Measurements from ENCODE around the gene FLRT3. TPM values are rescaled to one million over a fixed set of nuclear protein-coding genes. Genes with fewer than 3 reads are reported as not detected.

Gene FLRT3
- 1.3 and 2.6 TPM in 2 replicates for total RNA-seq (2014; rRNA removed; shearing (Covaris generic))

DNA sequence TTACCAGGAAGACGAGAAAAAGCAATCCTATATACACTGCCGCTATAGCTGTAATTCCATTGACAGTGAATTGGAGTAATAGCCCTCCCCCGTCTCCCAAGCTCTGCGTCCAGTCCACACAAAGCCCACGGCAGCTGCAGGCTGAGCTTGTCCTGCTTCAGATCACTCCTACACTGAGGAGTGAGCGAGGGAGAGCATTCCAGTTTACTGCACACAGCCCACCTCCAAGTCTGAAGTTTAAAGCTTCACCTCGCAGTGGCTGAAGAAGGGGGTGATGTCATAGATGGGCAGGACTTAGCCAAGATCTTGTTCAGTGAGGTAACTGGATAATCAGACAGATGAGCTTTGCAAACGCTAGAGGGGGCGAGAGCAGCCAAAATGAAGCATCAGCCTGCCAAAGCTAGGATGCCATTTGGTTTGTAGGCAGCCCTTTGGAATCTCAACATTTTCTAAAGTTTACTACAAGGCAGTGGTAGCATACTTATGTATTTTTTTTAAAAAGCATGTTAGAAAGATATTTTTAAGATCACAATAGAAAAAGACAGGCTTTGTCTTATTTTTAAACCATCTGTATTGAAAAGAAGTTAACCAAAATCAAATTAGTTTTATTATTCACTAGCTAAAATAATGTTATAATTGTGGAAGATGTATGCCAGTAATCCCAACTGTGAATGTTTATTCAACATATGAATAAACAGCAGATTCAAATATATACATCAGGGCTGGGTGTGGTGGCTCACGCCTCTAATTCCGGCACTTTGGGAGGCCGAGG is at the start of gene FLRT3:
FLRT3 (minus strand) TSS at position 213 of the 772 bp plus-strand sequence. CDS start 10,106 bp downstream, outside the sequence.
- peak; percentile 72 to 74 for DNase-seq (ENCODE audit: low read depth in 1 of 2, low spot score in 2 of 2)
- no peaks in the 10 kb centered on the region for H3K27me3 ChIP-seq (replicated peaks)
- no peaks in the 10 kb centered on the region; the same call in 1 of the 2 replicates for H3K4me1 ChIP-seq (replicated peaks)
- no peaks in the 10 kb centered on the region for H3K36me3 ChIP-seq
- H3K4me3 ChIP-seq, result peak within 1 kb of the TSS; percentile 29
- no peaks in the 10 kb centered on the region for H3K9me3 ChIP-seq (replicated peaks)
- H3K27ac ChIP-seq, result no peak within 1 kb of the TSS

GRCh38 chr20:14386726-14387125 is 49.3 kb upstream of the FLRT3 start:
- no peaks in the 10 kb centered on the region for H3K27me3 ChIP-seq (replicated peaks)

DNA sequence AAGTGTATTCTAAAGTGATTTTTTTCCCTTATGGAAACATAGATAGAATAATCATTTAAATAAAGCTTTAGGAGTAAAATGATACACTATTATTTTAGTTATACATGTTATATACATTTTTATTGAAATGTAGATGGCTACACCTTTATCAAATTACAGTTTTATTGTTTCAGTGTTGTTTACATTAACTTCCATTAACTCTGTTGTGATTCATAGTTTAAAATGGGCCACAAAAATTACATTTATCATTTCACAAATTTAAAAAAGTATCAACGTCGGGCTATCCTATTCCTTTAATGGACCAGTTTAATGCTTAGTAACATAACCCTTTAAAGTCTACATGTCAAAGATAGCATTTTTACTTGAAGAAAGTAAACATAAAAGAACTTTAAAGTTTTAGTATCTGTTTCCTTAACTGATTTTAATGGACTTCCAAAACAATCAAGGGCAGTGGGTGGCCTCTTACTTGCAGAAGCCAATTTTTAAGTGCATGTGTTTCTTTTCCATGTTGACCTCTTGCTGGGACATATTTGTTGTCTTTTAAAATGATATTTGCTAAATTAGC is 47.8 kb upstream of the FLRT3 start:
- H3K4me3 ChIP-seq, result no peak overlapping the region
- no peak overlapping the region for H3K27ac ChIP-seq
- H3K27me3 ChIP-seq (replicated peaks), result no peaks in the 10 kb centered on the region
- H3K4me1 ChIP-seq (replicated peaks), result no peaks in the 10 kb centered on the region
- no peaks in the 10 kb centered on the region for H3K36me3 ChIP-seq
- no peak for DNase-seq (ENCODE audit: low read depth in 1 of 2, low spot score in 2 of 2)
- peaks cover 4% of the 10 kb centered on the region; the same call in 1 of the 2 replicates for H3K9me3 ChIP-seq (replicated peaks)

More at GRCh38 chr20:14386726-14387125, 49.3 kb upstream of the FLRT3 start:
- DNase-seq (ENCODE audit: low read depth in 1 of 2, low spot score in 2 of 2), result no peak
- Histone ChIP-seq H3K4me1 (replicated peaks) (no peaks in the 10 kb centered on the region), H3K9me3 (replicated peaks) (peaks cover 7% of the 10 kb centered on the region; the same call in 1 of the 2 replicates), H3K4me3 (no peak overlapping the region), H3K27ac (no peak overlapping the region), H3K36me3 (no peaks in the 10 kb centered on the region)

GRCh38 chr20:14384416-14385175 is 47.2 kb upstream of the FLRT3 start:
- Histone ChIP-seq H3K27me3 (replicated peaks) (no peaks in the 10 kb centered on the region), H3K36me3 (no peaks in the 10 kb centered on the region), H3K4me1 (replicated peaks) (no peaks in the 10 kb centered on the region), H3K4me3 (no peak overlapping the region), H3K27ac (no peak overlapping the region), H3K9me3 (replicated peaks) (peaks cover 4% of the 10 kb centered on the region; the same call in 1 of the 2 replicates)
- no peak for DNase-seq (ENCODE audit: low read depth in 1 of 2, low spot score in 2 of 2)

- Histone ChIP-seq H3K27me3 (replicated peaks) (no peaks in the 10 kb centered on the region), H3K27ac (no peak overlapping the region), H3K4me3 (no peak overlapping the region), H3K9me3 (replicated peaks) (peaks cover 4% of the 10 kb centered on the region; the same call in 1 of the 2 replicates), H3K36me3 (no peaks in the 10 kb centered on the region), H3K4me1 (replicated peaks) (no peaks in the 10 kb centered on the region)
- DNase-seq (ENCODE audit: low read depth in 1 of 2, low spot score in 2 of 2), result no peak
Measured at GRCh38 chr20:14383335-14383734, 45.9 kb upstream of the FLRT3 start.

DNA sequence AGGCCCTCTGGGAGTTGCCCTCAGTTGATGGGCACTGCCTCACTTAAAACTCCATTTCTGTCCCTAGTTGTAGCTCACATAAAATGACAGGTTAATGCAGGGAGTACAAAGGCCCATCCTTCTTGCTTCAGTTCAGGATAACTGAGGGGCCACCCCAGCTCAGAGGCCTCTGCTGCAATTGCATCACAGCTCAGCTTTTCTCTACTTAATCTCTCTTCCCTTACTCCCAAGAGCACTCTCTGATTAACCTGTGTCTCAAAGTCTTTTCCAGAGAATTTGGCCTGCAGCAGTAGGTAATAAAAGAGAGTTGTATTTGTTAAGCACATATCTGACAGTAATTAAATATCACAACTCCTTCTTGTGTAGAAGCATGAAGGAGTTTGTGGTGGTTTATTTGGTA is 40.9 kb upstream of the FLRT3 start:
- H3K36me3 ChIP-seq, result no peaks in the 10 kb centered on the region
- DNase-seq (ENCODE audit: low read depth in 1 of 2, low spot score in 2 of 2), result no peak
- no peaks in the 10 kb centered on the region for H3K9me3 ChIP-seq (replicated peaks)
- H3K27ac ChIP-seq, result no peak overlapping the region
- H3K27me3 ChIP-seq (replicated peaks), result no peaks in the 10 kb centered on the region
- no peaks in the 10 kb centered on the region for H3K4me1 ChIP-seq (replicated peaks)
- no peak overlapping the region for H3K4me3 ChIP-seq

- H3K4me3 ChIP-seq, result no peak overlapping the region
- H3K27ac ChIP-seq, result no peak overlapping the region
- no peaks in the 10 kb centered on the region for H3K9me3 ChIP-seq (replicated peaks)
- no peaks in the 10 kb centered on the region for H3K27me3 ChIP-seq (replicated peaks)
- DNase-seq (ENCODE audit: low read depth in 1 of 2, low spot score in 2 of 2), result no peak
- no peaks in the 10 kb centered on the region for H3K4me1 ChIP-seq (replicated peaks)
- H3K36me3 ChIP-seq, result no peaks in the 10 kb centered on the region
Measured at GRCh38 chr20:14375416-14375985, 38.1 kb upstream of the FLRT3 start.

DNA sequence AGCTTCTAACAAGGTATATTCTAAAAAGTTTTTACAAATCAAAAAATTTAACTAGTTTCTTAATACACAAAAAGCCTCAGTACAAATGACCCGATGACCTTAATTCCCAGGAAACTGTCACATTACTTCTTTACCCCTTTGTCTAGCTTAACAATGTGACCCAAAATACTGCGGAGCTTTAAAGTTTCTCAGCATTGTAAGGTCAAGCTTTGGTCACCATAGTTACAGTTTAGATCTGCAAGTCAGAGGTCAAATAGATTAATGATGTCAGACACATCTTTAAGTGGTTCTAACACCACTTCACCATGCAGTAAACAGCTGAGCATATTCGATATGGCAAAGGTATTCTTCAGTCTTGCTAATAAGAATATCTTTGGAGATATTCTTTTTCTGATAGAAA is 36.8 kb upstream of the FLRT3 start:
- no peaks in the 10 kb centered on the region for H3K9me3 ChIP-seq (replicated peaks)
- no peaks in the 10 kb centered on the region for H3K4me1 ChIP-seq (replicated peaks)
- H3K36me3 ChIP-seq, result no peaks in the 10 kb centered on the region
- no peaks in the 10 kb centered on the region for H3K27me3 ChIP-seq (replicated peaks)
- DNase-seq (ENCODE audit: low read depth in 1 of 2, low spot score in 2 of 2), result no peak
- H3K27ac ChIP-seq, result no peak overlapping the region
- no peak overlapping the region for H3K4me3 ChIP-seq

DNA sequence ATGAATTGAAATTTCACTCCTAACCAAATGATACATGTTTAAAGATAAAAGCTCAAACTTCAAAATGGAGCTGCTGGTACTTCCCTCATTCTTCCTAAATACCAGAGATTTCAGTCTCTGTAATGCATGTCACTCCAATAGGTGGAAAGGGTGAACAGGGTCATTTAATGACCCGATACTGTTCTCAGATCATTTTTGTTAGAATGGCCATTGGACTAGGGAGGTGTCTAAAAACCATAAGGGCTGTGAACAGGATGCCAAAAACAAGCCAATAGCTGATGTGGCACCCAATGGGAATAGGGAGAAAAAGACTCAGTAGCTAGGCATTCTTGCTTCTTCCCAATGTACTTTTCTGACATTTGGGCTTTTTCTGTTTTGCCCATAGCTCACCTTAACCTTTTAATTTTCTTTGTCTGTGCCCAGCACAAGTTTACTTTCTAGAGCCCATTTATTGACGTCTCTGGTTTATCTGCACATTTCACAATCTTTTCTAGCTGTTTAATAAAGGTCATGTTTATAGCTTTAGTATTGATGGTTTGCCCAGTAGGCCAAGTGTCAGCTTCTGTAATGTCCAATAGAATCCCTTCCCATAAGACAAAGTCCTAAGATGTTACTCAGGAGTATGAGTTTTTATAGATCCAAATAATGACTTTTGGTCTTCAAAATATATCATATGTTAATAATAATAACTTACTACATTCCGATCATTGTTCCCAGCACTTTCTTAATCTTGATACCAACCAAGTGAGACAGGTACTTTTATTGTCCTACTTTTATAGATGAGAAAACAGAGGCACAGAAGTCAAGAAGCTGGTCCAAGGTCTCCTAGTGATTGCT is 24.3 kb upstream of the FLRT3 start:
- no peaks in the 10 kb centered on the region for H3K36me3 ChIP-seq
- DNase-seq (ENCODE audit: low read depth in 1 of 2, low spot score in 2 of 2), result no peak
- H3K4me1 ChIP-seq (replicated peaks), result no peaks in the 10 kb centered on the region

DNA sequence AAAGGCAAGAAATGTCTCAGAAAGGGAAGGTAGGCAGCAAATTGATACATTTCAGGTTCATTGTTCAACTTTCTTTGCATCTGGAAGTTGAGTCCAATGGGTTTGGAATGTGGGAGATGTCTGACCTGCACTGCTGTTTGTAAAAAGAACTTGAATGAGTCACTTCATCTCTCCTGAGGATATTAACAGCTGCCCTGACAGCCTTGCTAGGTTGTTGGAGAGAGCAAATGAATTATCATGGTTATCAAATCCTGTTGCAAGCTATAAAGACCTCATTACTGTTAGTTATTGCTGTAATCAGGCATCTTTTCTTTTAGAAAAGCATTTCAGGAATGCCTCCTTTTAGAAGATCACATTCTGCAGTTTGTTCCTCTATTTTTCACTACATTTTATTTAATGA is 23.0 kb upstream of the FLRT3 start:
- Histone ChIP-seq H3K9me3 (replicated peaks) (peaks cover 3% of the 10 kb centered on the region; the same call in 1 of the 2 replicates), H3K27ac (no peak overlapping the region), H3K36me3 (no peaks in the 10 kb centered on the region), H3K27me3 (replicated peaks) (no peaks in the 10 kb centered on the region), H3K4me1 (replicated peaks) (no peaks in the 10 kb centered on the region), H3K4me3 (no peak overlapping the region)
- DNase-seq (ENCODE audit: low read depth in 1 of 2, low spot score in 2 of 2), result no peak

More for the DNA sequence above, 24.3 kb upstream of the FLRT3 start:
- Histone ChIP-seq H3K9me3 (replicated peaks) (0 out of 2 replicates have a peak, but pooled peaks cover 3% of the 10 kb centered on the region), H3K27ac (no peak overlapping the region), H3K27me3 (replicated peaks) (no peaks in the 10 kb centered on the region), H3K4me3 (no peak overlapping the region)

DNA sequence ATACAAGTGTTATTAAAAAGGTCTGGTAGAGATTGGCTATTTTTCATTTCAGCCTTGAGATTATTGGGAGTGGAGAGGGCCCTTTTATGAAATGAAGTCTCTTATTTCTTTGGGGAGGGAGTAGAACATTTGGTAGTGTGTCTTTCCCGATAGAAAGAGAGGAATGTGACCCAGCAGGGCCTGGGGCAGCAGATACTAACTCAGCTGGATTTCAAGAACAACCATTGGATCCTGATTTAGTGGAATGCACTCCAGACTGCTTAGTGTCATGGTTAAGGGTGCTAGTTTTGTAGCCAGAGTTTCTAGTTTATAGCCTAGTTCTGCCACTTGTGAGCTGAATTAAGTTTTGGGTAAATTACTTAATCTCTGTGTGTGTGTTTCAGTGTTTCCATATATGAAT is 18.4 kb upstream of the FLRT3 start:
- H3K27ac ChIP-seq, result no peak overlapping the region
- no peaks in the 10 kb centered on the region for H3K27me3 ChIP-seq (replicated peaks)
- H3K4me1 ChIP-seq (replicated peaks), result no peaks in the 10 kb centered on the region
- DNase-seq (ENCODE audit: low read depth in 1 of 2, low spot score in 2 of 2), result no peak
- no peak overlapping the region for H3K4me3 ChIP-seq
- peaks cover 3% of the 10 kb centered on the region; the same call in 1 of the 2 replicates for H3K9me3 ChIP-seq (replicated peaks)
- no peaks in the 10 kb centered on the region for H3K36me3 ChIP-seq

DNA sequence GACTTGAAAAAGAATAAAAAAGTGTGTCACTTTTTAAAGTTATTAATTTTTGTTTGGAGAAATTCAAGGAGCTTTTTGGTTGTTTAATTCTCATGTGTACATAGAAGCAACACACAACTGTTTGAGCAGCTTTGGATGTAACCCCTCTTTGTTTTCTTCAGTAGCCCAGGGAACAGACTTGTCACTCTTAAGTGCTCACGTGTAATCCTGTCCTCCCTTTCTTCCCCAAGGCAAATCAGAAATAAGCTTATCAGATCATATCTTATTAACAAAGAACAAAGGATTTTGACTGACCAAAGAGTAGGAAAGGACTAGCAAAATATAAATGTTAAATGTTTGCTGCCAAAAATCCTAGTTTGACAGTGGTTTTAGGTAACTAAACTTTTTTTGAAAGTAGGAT is 7.3 kb upstream of the FLRT3 start:
- Histone ChIP-seq H3K27ac (no peak overlapping the region), H3K27me3 (replicated peaks) (no peaks in the 10 kb centered on the region), H3K4me1 (replicated peaks) (no peaks in the 10 kb centered on the region), H3K9me3 (replicated peaks) (no peaks in the 10 kb centered on the region), H3K36me3 (no peaks in the 10 kb centered on the region), H3K4me3 (no peak overlapping the region)
- DNase-seq (ENCODE audit: low read depth in 1 of 2, low spot score in 2 of 2), result no peak

- H3K4me1 ChIP-seq (replicated peaks), result no peaks in the 10 kb centered on the region
- no peaks in the 10 kb centered on the region for H3K36me3 ChIP-seq
- no peak for DNase-seq (ENCODE audit: low read depth in 1 of 2, low spot score in 2 of 2)
Measured at GRCh38 chr20:14343491-14344065, 6.2 kb upstream of the FLRT3 start.

More at GRCh38 chr20:14343491-14344065, 6.2 kb upstream of the FLRT3 start:
- H3K27ac ChIP-seq, result no peak overlapping the region
- no peaks in the 10 kb centered on the region for H3K27me3 ChIP-seq (replicated peaks)
- H3K4me3 ChIP-seq, result no peak overlapping the region
- H3K9me3 ChIP-seq (replicated peaks), result no peaks in the 10 kb centered on the region

All from SJSA1 (cell line).